HCT116 (cell line): ENCODE results near the gene C17orf114.

ENCODE experiments used
- ATAC-seq: fragments of 200-7000 bp; cut with Tn5 transposase; 2 replicates; pipeline ENCODE4 v1.9.1; 2020; ENCODE audit warnings: mild to moderate bottlenecking, moderate library complexity
- BruUV-seq: library from RNA; stranded (reverse); fragments of 400-500 nt; replicated peaks from 2 replicates; lab custom pipeline; 2021; lab: Mats Ljungman, UMichigan
- CTCF ChIA-PET: fragments of 300-600 bp; sonication (Branson Sonifier 250); formaldehyde crosslinking; loops from one replicate; lab custom pipeline; 2021; ENCODE audit warnings: antibody characterized with exemption; lab: Charles Lee
- POLR2A ChIA-PET: fragments of 300-600, 350-600 bp; sonication (Branson Sonifier 250); formaldehyde crosslinking; loops from one replicate; lab custom pipeline; 2021; ENCODE audit warnings: antibody characterized with exemption; lab: Charles Lee
- RAD21 ChIA-PET, 2 experiments: fragments of 300-600 bp; sonication (Branson Sonifier 250); formaldehyde crosslinking; loops; one replicate each; lab custom pipeline; 2023; ENCODE audit warnings: low total read pairs in 2 of 2; ENCODE audit not compliant: uncharacterized antibody in 2 of 2, unreplicated experiment in 2 of 2, low non-redundant PET in 1 of 2; lab: Charles Lee
- DNase-seq: peaks from one replicate; pipeline ENCODE4 v3.0.0-alpha.2; 2010; ENCODE audit warnings: low read depth, low spot score
- H2AFZ ChIP-seq: fragments of 200-600 bp; shearing (Covaris generic), sonication (generic); 2 replicates; pipeline ENCODE4 v1.6.1; 2017; ENCODE audit warnings: low read depth, mixed run types, mixed read lengths, antibody characterized with exemption, low read length; ENCODE audit not compliant: poor library complexity, severe bottlenecking
- H3K27ac ChIP-seq: 2 replicates; pipeline ENCODE4 v1.5.1; 2012; ENCODE audit warnings: low read depth, low read length
- H3K27me3 ChIP-seq: fragments of 200-600 bp; sonication (generic); 2 replicates; pipeline ENCODE4 v1.6.1; 2016; ENCODE audit warnings: mixed run types, low read length, mixed read lengths; ENCODE audit not compliant: insufficient read depth
- H3K36me3 ChIP-seq, 2 experiments: fragments of 200-500 bp in 1 of 2; fragments of 200-600 bp in 1 of 2; sonication (Bioruptor generic) in 1 of 2; sonication (generic) in 1 of 2; 2 replicates each; pipeline versions ENCODE4 v1.5.1 to v1.6.1; 2014 to 2016; ENCODE audit warnings: low read length in 2 of 2, inconsistent platforms in 1 of 2, mixed read lengths in 1 of 2, mixed run types in 1 of 2; ENCODE audit not compliant: insufficient read depth in 2 of 2, control insufficient read depth in 1 of 2
- H3K4me1 ChIP-seq, 2 experiments: fragments of 200-600 bp in 1 of 2; sonication (generic) in 1 of 2; 2 replicates each; pipeline versions ENCODE4 v1.5.1 to v1.6.1; 2012 to 2017; ENCODE audit warnings: low read length in 2 of 2, inconsistent platforms in 1 of 2, mild to moderate bottlenecking in 1 of 2, mixed read lengths in 1 of 2, mixed run types in 1 of 2, moderate library complexity in 1 of 2; ENCODE audit not compliant: insufficient read depth in 2 of 2, control insufficient read depth in 1 of 2
- H3K4me2 ChIP-seq: fragments of 200-600 bp; sonication (generic); 2 replicates; pipeline ENCODE4 v1.6.1; 2017; ENCODE audit warnings: mixed run types, low read length, mixed read lengths
- H3K4me3 ChIP-seq, 2 experiments: fragments of 200-600 bp in 1 of 2; sonication (generic) in 1 of 2; replicated peaks in 1 of 2; 2 replicates each; pipeline ENCODE4 v1.5.1; 2011 to 2016; ENCODE audit warnings: low read length in 2 of 2, control low read depth in 1 of 2, low read depth in 1 of 2, mild to moderate bottlenecking in 1 of 2, mixed read lengths in 1 of 2, mixed run types in 1 of 2
- H3K79me2 ChIP-seq: fragments of 200-600 bp; sonication (generic); 2 replicates; pipeline ENCODE4 v1.6.1; 2017; ENCODE audit warnings: mild to moderate bottlenecking, mixed run types, low read length, moderate library complexity, mixed read lengths; ENCODE audit not compliant: insufficient read depth
- H3K9ac ChIP-seq: fragments of 200-600 bp; sonication (generic); 2 replicates; pipeline ENCODE4 v1.6.1; 2016; ENCODE audit warnings: low read length, mixed read lengths
- H3K9me2 ChIP-seq: fragments of 200-600 bp; sonication (generic), shearing (Covaris generic); 2 replicates; pipeline ENCODE4 v1.6.1; 2017; ENCODE audit warnings: mixed run types, mild to moderate bottlenecking, moderate library complexity; ENCODE audit not compliant: insufficient read depth
- H3K9me3 ChIP-seq, 2 experiments: fragments of 200-500 bp in 1 of 2; fragments of 200-600 bp in 1 of 2; sonication (Bioruptor generic) in 1 of 2; sonication (generic) in 1 of 2; 2 replicates each; pipeline ENCODE4 v1.6.1; 2014 to 2017; ENCODE audit warnings: low read length in 2 of 2, mixed read lengths in 2 of 2, inconsistent platforms in 1 of 2, low read depth in 1 of 2, mild to moderate bottlenecking in 1 of 2, mixed run types in 1 of 2, moderate library complexity in 1 of 2; ENCODE audit not compliant: control insufficient read depth in 1 of 2, insufficient read depth in 1 of 2
- H4K20me1 ChIP-seq: fragments of 200-600 bp; sonication (generic), shearing (Covaris generic); 2 replicates; pipeline ENCODE4 v1.6.1; 2017; ENCODE audit warnings: mixed run types, mild to moderate bottlenecking, moderate library complexity; ENCODE audit not compliant: insufficient read depth
- CBX3 ChIP-seq: IDR thresholded peaks from 2 replicates; pipeline ENCODE4 v1.6.1; 2012; ENCODE audit warnings: low read depth
- CEBPB ChIP-seq: IDR thresholded peaks from 2 replicates; pipeline ENCODE4 v1.6.1; 2012; ENCODE audit warnings: low read depth
- CTCF ChIP-seq, 3 experiments: fragments of 200-600 bp in 1 of 3; sonication (generic) in 1 of 3; IDR thresholded peaks in 2 of 3; conservative IDR thresholded peaks in 1 of 3; 2 replicates each; pipeline ENCODE4 v1.5.1; 2012 to 2017; ENCODE audit warnings: low read depth in 2 of 3, low read length in 2 of 3, antibody characterized with exemption in 1 of 3, borderline replicate concordance in 1 of 3, control low read depth in 1 of 3, mild to moderate bottlenecking in 1 of 3, mixed read lengths in 1 of 3, mixed run types in 1 of 3, moderate library complexity in 1 of 3; ENCODE audit not compliant: insufficient read depth in 1 of 3
- ELF1 ChIP-seq: IDR thresholded peaks from 2 replicates; pipeline ENCODE4 v1.6.1; 2012; ENCODE audit warnings: low read depth, borderline replicate concordance
- EZH2 ChIP-seq: fragments of 200-600 bp; sonication (generic); IDR thresholded peaks from 2 replicates; pipeline ENCODE4 v1.6.1; 2017; ENCODE audit warnings: antibody characterized with exemption, mixed run types
- EZH2phosphoT487 ChIP-seq: fragments of 200-600 bp; IDR thresholded peaks from 2 replicates; pipeline ENCODE4 v1.6.1; 2018; ENCODE audit warnings: antibody characterized with exemption, borderline replicate concordance
- JUND ChIP-seq: IDR thresholded peaks from 2 replicates; pipeline ENCODE4 v1.6.1; 2012
- MAX ChIP-seq: IDR thresholded peaks from 2 replicates; pipeline ENCODE4 v1.6.1; 2012
- POLR2A ChIP-seq: IDR thresholded peaks from 2 replicates; pipeline ENCODE4 v1.7.0; 2011; ENCODE audit warnings: borderline replicate concordance; ENCODE audit not compliant: insufficient read depth, insufficient read length; ENCODE audit errors: extremely low read depth
- POLR2AphosphoS5 ChIP-seq: IDR thresholded peaks from 2 replicates; pipeline ENCODE4 v1.6.1; 2011; ENCODE audit warnings: mild to moderate bottlenecking, low read depth, low read length, moderate library complexity
- RAD21 ChIP-seq: IDR thresholded peaks from 2 replicates; pipeline ENCODE4 v1.6.1; 2012; ENCODE audit warnings: low read depth, mild to moderate bottlenecking
- REST ChIP-seq: IDR thresholded peaks from 2 replicates; pipeline ENCODE4 v1.6.1; 2012; ENCODE audit warnings: low read depth
- SIN3A ChIP-seq: IDR thresholded peaks from 2 replicates; pipeline ENCODE4 v1.6.1; 2012; ENCODE audit warnings: low read depth
- SP1 ChIP-seq: IDR thresholded peaks from 2 replicates; pipeline ENCODE4 v1.6.1; 2012; ENCODE audit warnings: low read depth
- SRF ChIP-seq: IDR thresholded peaks from 2 replicates; pipeline ENCODE4 v1.6.1; 2012; ENCODE audit warnings: low read depth
- TCF7L2 ChIP-seq: IDR thresholded peaks from 2 replicates; pipeline ENCODE4 v1.7.0; 2011; ENCODE audit warnings: borderline replicate concordance, inconsistent platforms; ENCODE audit not compliant: insufficient read depth, insufficient read length; ENCODE audit errors: extremely low read depth
- YY1 ChIP-seq: IDR thresholded peaks from 2 replicates; pipeline ENCODE4 v1.6.1; 2011; ENCODE audit warnings: low read length, low read depth, moderate library complexity, mild to moderate bottlenecking; ENCODE audit not compliant: insufficient replicate concordance; ENCODE audit errors: extremely low read depth
- ZNF274 ChIP-seq: fragments of 200-500 bp; sonication (Bioruptor generic); IDR thresholded peaks from 2 replicates; pipeline ENCODE4 v1.6.1; 2014; ENCODE audit warnings: mild to moderate bottlenecking, low read depth, low read length, inconsistent platforms
- intact Hi-C: fragments of 100-400 bp; cut with micrococcal nuclease; formaldehyde crosslinking; loops from 2 replicates; pipeline ENCODE4 v1.10.0; 2022
- TF ChIP-seq, protein P1 (sequence below): IDR thresholded peaks from 2 replicates; pipeline ENCODE4 v1.6.1; 2011; ENCODE audit warnings: mild to moderate bottlenecking, low read length, moderate library complexity; ENCODE audit not compliant: insufficient replicate concordance; ENCODE audit errors: extremely low read depth

C17orf114 gene

GRCh38 chr17:4816826-4817225 is 14.7 kb upstream of the C17orf114 start:
- TF ChIP-seq MAX: no peak
- no peak for TF ChIP-seq CEBPB
- TF ChIP-seq RAD21: no peak
- TF ChIP-seq TCF7L2: no peak
- TF ChIP-seq SRF: no peak
- no peak for TF ChIP-seq CTCF (IDR thresholded peaks at IDR 0.05 in 2 of 3, conservative IDR thresholded peaks at IDR 0.05 in 1 of 3; ENCODE audit: borderline replicate concordance in 1 of 3, insufficient read depth in 1 of 3, low read depth in 2 of 3, low read length in 2 of 3)
- TF ChIP-seq ELF1: no peak
- TF ChIP-seq POLR2AphosphoS5: no peak
- TF ChIP-seq CBX3: no peak
- no peak for TF ChIP-seq EZH2phosphoT487
- no peak for TF ChIP-seq SIN3A
- TF ChIP-seq REST: no peak
- TF ChIP-seq ZNF274: no peak
- no peak for TF ChIP-seq EZH2
- no peak for TF ChIP-seq SP1
- no peak for TF ChIP-seq POLR2A
- no peak for TF ChIP-seq YY1
- no peak for TF ChIP-seq JUND
- TF ChIP-seq, protein P1, sequence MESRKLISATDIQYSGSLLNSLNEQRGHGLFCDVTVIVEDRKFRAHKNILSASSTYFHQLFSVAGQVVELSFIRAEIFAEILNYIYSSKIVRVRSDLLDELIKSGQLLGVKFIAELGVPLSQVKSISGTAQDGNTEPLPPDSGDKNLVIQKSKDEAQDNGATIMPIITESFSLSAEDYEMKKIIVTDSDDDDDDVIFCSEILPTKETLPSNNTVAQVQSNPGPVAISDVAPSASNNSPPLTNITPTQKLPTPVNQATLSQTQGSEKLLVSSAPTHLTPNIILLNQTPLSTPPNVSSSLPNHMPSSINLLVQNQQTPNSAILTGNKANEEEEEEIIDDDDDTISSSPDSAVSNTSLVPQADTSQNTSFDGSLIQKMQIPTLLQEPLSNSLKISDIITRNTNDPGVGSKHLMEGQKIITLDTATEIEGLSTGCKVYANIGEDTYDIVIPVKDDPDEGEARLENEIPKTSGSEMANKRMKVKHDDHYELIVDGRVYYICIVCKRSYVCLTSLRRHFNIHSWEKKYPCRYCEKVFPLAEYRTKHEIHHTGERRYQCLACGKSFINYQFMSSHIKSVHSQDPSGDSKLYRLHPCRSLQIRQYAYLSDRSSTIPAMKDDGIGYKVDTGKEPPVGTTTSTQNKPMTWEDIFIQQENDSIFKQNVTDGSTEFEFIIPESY: no peak
- intact Hi-C loops: no loop called here
- H3K36me3 ChIP-seq: peaks cover 3 to 4% of the 10 kb centered on the region in 2 experiments; a peak in 2 of 4 replicates
- H3K27ac ChIP-seq: no peak overlapping the region
- H3K4me3 ChIP-seq: no peak overlapping the region
- no peak overlapping the region for H3K4me2 ChIP-seq
- no peaks in the 10 kb centered on the region for H4K20me1 ChIP-seq
- BruUV-seq: no TSS peak
- H2AFZ ChIP-seq: no peak overlapping the region
- H3K9ac ChIP-seq: no peak overlapping the region
- no peaks in the 10 kb centered on the region for H3K79me2 ChIP-seq
- CTCF ChIA-PET: no interaction called here
- POLR2A ChIA-PET: no interaction called here
- H3K9me2 ChIP-seq: no peaks in the 10 kb centered on the region
- RAD21 ChIA-PET: no interaction called here
- no peaks in the 10 kb centered on the region for H3K27me3 ChIP-seq
- no peaks in the 10 kb centered on the region for H3K4me1 ChIP-seq
- H3K9me3 ChIP-seq: no peaks in the 10 kb centered on the region
- ATAC-seq: no peak
- no peak for DNase-seq
